GOT3 (cell line): ENCODE results near the gene GPC6.
"Not testable (repeated sequence)": the region's sequence is repeated elsewhere in the genome, so short reads cannot be mapped to it uniquely, and the experiment has no call there.

Experiments used
- DNase-seq: peaks from one replicate; lab custom pipeline; 2025; ENCODE audit warnings: mixed read lengths; lab: John Stamatoyannopoulos, UW

Gene GPC6

DNA sequence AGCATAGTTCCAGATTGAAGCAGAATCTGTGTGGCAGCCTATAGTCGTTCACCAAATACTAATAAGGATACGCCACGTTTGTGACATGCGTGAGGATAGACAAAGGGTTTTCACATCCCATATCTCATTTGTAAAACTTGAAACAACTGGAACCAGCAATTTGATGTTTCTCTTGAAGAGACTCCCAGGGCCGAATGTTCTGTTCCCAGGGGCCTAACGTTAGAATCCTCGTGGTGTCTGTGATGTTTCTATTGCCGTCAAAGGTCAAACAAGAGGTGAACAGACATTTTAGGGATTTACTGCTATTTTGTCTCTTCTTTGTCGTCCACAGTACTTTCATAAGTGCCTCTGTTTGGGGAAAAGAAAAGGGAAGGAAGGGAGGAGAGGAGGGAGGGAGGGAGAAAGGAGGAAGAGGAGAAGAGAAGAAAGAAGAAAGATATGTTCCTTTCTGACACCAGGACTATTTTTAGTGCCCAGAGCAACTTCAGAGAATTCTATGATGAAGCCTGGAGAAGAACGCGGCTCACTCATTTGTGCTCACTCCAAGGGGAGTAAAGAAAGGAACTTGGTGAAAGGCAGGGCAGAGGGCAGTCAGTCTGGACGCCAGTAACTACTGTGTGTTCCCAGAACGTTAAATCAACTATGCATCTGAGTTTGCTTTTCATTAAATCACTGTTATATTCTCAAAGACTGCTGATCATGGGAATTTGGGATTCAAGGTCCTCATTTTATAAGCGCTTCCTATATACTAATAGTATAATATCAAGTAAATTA, 1098.3 kb downstream of the GPC6 start:
- no peak for DNase-seq

DNA sequence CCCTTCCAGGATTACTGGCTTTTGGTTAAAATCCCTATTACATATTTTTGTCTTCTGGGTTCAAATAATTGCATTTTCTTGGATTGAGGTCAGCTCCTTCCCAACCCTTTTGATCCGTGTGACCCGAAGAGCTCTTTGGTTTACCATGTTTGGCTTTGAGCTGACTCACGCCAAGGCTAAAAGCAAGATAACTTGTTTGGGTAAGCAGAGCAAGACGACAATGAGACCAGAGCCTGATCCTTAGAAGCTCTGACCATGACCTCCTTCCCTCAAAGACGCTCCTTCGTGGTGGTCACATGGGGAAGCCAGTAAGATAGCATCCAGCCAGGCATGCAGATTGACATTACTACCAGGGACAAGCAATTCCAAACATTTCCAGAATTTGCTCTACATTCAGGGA, 1099.0 kb downstream of the GPC6 start:
- no peak for DNase-seq

GRCh38 chr13:94327318-94327717, 1100.7 kb downstream of the GPC6 start:
- no peak for DNase-seq

GRCh38 chr13:94328381-94329041, 1101.9 kb downstream of the GPC6 start:
- DNase-seq: no peak

- DNase-seq: no peak
Observed at GRCh38 chr13:94329277-94329676, 1102.7 kb downstream of the GPC6 start.

- DNase-seq: no peak
Observed at GRCh38 chr13:94329754-94330551, 1103.3 kb downstream of the GPC6 start.

- DNase-seq: no peak
Observed at GRCh38 chr13:94330552-94331071, 1104.0 kb downstream of the GPC6 start.

GRCh38 chr13:94331281-94331680, 1104.7 kb downstream of the GPC6 start:
- no peak for DNase-seq

- no peak for DNase-seq
Observed at GRCh38 chr13:94332359-94333096, 1105.9 kb downstream of the GPC6 start.

DNA sequence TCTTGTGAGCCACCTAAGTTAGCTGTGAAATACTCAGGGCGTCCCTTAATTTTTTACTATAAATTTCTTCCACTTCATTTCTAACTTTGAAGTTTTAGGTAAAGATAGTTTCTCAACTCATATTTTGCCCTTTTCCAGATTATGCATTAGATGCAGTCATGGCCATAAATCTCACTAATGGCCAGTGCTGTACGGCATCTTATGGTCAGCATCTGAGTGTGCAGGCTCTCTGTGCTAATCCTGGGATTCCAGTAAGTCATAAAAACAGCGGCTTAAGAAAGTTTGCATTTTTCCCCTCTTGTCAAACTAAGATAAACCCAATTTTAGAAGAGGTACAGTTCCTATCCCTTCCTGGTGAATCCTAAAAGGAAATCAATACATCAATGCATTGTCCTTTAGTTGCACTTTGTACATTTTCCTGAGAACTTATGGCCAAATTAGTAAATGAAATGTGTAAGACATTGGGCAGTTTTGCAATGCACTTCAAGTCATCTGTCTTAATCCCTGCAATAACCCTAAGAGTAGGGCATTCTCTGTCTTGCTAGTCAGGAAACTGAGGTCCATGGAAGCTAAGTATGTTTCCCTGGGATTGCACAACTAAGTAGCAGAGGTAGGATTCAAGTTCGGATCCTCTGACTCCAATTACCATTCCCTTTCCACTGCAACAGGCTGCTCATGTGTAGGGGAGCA, 1106.7 kb downstream of the GPC6 start:
- DNase-seq: no peak

GRCh38 chr13:94335761-94336526, 1109.3 kb downstream of the GPC6 start:
- no peak for DNase-seq

GRCh38 chr13:94339116-94339687, 1112.6 kb downstream of the GPC6 start:
- DNase-seq: no peak

DNA sequence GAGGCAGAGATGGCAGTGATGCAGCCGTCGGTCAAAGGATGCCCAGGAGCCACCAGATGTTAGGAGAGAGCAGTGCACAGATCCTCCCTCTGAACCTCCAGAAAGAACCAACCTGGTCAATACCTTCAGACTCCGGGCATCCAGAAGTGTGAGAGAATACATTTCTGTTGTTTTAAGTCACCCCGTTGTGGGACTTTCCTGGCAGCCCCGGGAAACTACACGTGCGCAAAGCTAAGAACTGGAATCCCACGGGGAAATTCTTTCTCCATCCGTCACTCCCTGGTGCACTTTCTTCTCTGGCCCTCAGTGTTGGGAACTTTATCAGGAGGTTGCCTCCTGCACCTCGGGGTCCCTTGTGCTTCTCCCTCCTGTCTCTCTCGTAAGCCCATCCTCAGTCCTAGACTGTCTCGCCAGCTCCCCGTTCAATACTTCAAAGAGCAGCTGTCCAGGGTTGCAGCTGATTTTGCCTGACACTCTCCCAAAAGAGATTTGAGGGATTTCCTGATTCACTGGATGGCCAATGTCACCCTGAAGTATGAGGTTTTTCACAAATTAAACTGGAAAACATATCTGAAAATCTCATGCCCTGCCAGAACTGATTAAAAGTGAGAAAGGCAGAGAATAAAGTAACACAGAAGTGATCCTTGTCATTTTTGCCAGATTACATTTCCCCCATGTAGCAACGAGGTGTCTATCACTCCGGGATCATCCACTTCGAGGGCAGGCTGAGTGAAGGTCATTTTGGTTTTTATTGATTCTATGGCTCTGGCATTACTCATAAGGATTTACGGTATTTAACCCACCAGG, 1116.0 kb downstream of the GPC6 start:
- no peak for DNase-seq

GRCh38 chr13:94343243-94343585, 1116.6 kb downstream of the GPC6 start:
- DNase-seq: no peak

GRCh38 chr13:94343687-94344086, 1117.1 kb downstream of the GPC6 start:
- not testable (repeated sequence) for DNase-seq

- DNase-seq: no peak
Observed at GRCh38 chr13:94344126-94344818, 1117.7 kb downstream of the GPC6 start.

- DNase-seq: no peak
Observed at GRCh38 chr13:94345374-94346195, 1119.0 kb downstream of the GPC6 start.
